Stimulated activated CD8-positive, alpha-beta memory T cell treated with anti-CD3 and anti-CD28 coated beads, Interleukin-4, amount 100 ng/mL, for 24 hours (primary cell): ENCODE measurements around the gene MMAA.
"Not testable (repeated sequence)": the region's sequence is repeated elsewhere in the genome, so short reads cannot be mapped to it uniquely, and the experiment has no call there.

ENCODE experiments used
- DNase-seq: peaks from one replicate; pipeline ENCODE4 v3.0.0-alpha.2; 2020; ENCODE audit warnings: low read depth

Gene MMAA

DNA sequence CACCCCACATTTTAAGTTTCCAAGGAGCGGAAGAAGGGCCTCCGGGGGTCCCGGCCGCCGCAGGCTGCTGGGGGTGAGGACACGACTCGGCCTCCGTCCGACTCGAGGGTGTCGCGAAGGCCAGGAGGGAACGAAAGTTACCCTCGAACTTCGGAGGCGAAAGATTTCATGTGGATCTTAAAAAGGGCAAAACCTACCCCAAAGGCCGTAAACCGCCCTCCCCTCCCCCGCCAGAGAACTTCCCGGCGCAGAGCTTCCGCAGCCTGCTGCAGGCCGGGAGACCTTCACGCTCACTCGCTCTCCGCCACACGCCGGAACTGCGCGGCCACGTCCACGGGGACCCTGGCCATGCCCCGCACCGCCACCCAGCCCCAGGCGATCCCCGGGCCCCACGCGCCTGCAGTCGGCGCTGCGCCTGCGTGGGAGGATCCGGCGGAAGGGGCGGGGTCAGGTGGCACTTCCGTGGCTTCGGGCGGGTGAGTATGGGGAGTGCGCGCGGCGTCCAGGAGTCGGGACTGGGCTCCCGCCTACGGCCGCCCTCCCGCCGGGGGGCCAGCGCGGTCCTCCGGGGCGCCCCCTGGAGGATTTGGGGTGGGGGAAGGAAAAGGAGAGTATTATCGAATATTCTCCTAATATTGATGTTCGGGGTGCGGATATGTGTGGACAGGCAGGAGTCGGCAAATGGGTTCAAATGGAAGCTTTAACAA is at the start of gene MMAA:
MMAA (plus strand) TSS at position 454 of the 707 bp plus-strand sequence. CDS start 19,755 bp downstream, outside the sequence.
- peak; percentile 96 for DNase-seq

DNA sequence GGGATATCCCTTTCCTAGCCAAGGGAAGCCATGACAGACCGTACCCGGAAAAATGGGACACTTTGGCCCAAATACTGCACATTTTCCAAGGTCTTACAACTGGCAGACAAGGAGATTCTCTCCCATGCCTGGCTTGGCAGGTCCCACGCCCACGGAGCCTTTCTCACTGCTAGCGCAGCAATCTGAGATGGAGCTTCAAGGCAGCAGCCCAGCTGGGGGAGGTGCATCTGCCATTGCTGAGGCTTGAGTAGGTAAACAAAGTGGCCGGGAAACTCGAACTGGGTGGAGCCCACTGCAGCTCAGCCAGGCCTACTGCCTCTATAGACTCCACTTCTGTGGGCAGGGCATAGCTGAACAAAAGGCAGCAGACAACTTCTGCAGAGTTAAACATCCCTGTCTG is 44.6 kb upstream of the MMAA start:
- not testable (repeated sequence) for DNase-seq

DNA sequence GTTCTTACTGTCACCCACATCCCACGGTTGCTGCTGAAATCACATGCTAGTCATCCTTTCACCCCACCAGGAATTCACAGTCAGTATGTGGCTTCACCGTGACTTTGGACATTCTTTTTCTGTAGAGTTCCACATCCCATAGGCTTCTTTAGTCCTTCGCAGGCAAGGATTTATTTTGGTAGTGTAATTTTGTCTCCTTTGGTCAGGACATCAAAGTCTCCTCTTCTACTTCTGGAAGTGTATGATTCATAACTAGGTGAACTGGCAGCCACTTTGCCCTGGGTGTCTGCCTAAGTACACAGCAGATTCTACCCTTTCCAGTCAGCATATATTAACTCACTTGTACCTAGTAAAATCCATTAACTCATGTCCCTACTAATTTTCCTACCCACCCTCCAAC is 38.3 kb upstream of the MMAA start:
- no peak for DNase-seq

DNA sequence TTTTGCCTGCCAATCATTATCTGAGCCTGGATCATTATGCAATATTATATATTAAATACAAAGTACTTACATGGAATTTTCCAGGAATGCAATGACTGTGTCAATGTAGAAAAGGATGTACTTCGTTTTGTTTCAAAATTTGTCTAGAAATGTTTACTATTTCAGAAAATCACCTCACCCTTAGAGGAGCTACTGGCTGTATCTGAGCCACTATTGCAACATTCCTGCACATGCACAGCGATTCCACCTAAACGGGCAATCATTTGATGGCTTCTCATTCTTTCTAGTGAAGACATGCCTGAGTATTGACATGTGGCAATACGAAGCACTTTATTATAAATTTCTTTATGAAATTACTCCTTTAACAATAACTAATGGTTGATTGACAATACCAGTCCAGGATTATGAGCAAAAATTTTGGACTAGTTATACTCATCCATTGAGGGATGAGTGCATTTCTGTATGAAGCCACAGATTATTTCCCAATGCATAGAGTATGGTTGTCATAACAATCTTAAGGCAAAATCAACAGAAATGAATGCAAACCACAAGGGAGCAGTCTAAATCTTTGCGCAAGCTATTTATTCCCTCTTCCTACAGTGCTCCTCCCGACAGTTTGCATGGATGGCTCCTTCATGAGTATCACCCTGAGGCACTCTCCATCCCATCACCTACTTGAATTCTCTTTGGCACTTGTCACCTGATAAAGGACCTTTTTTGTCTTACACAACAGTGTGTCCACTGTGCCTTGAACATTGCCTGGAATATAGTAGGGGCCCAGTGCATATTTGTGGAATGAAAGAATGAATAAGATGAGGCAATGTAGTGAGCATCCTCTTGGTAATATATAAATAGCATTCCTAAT is 35.8 kb upstream of the MMAA start:
- DNase-seq, result no peak

DNA sequence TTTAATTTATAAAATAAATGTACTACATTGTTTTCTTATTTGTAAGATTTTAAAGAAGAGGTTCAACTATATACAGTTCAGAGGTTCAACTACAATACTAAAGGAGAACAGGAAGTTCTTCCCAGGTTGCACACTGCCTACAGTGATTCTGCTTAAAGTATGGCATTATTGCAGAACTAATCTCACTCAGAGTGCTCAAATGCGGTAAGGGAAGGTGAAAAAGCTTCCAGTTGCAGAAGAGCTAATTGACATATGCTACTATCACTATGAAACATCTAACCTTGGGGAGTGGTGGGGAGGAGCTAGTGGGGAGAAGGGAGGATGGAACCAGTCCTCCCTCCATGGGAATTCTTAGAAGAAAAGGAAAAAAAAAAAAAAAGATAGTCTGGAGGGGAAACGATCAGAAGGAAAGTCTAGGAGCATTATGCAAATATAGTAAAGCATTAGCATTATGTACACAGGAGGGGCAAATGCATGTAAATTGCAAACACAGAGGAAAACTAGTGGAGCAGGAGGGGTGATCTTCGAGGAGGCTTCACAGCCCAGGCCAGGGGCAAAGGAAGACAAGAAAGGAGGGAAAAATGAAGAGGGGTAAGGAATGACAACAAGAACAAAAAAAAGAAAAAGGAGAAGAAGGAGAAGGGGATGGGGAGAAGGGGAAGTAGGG is 32.0 kb upstream of the MMAA start:
- DNase-seq, result no peak

DNA sequence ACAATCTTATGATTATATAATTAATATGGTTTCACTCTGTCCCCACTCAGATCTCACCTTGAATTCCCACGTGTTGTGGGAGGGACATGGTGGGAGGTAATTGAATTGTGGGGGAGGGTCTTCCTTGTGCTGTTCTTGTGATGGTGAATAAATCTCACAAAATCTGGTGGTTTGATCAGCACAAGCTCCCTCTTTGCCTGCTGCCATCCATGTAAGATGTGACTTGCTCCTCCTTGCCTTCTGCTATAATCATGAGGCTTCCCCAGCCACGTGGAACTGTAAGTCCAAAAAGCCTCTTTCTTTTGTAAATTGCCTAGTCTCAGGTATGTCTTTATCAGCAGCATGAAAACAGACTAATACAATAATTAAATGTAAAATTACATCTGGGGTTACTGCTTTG is 29.8 kb upstream of the MMAA start:
- not testable (repeated sequence) for DNase-seq

DNA sequence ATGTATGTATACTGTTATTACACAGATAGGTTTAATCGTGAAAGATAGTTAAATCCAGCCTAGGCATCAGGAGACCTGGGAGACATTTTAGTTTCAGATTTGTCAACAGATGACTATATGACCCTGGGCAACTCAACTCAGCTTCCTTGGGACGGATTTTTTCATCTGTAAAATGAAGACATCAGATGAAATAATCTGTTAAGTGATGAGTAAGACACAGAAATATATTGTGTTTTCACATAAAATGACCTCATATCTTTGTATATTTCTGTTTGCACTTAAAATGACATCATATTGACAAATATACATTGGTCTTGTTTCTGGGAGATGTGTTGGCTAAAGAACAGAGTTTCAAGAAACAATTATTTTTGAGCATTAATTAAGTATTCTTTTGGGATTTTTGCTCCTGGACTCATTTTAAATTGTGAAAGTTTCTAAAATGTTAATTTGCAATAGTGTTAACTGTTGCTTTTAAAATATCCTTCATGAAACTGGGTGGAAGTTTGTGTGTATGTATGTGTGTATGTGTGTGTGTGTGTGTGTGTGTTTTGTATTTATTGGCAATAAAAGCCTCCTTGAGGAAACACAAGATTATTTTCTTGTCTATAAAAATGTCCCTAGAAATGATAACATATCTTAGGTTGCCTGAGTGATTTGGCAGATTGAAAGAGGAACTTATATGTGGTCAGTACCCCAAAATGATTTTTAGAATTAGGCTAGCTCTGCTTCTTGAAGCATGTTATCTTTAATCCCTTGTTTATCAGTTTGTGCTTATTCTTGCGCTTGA is 29.1 kb upstream of the MMAA start:
- DNase-seq, result no peak

DNA sequence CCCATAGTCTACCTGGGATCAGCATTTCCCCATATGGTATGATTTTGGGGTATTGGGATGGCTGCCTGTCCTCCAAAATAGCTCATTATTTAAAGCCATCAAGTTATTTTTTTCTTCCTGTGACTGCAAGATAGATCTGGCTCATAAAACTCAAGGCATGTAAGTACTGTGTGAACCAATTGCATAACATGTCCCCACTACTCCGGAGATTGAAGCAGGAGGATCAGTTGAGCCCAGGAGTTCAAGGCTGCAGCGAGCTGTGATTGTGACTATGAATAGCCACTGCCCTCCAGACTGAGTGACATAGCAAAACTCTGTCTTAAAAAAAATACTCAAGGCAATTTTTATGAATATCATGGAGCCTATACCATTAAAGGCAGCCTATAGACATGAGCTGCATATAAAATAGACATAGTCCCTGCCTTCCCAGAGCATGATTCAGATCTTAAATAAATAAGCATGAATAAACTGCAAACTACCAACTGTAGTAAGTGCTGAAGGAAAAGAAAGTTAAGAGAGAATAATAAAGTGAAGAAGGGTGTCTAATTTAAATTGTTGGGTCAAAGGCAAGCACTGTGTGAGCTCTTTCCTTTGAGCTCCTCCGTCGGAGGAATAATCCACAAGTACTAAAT is 16.9 kb upstream of the MMAA start:
- no peak for DNase-seq

DNA sequence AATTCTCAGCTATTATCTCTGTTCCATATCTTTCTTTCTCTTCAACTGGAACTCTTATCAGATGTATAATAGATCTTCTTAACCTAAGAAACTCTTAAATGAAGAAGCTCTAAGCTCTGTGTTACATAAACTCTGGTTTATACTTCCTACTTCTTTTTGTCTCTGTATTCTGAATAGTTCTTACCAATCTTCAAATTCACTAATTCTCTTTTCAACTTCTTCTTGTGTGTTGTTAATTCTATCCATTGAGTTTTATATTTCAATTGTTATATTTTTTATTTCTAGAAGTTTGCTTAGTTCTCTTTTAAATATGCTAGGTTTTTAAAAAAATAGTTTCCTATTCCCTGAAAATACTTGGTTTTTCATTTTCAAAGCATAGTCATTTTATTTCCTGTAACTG is 13.2 kb upstream of the MMAA start:
- no peak for DNase-seq

DNA sequence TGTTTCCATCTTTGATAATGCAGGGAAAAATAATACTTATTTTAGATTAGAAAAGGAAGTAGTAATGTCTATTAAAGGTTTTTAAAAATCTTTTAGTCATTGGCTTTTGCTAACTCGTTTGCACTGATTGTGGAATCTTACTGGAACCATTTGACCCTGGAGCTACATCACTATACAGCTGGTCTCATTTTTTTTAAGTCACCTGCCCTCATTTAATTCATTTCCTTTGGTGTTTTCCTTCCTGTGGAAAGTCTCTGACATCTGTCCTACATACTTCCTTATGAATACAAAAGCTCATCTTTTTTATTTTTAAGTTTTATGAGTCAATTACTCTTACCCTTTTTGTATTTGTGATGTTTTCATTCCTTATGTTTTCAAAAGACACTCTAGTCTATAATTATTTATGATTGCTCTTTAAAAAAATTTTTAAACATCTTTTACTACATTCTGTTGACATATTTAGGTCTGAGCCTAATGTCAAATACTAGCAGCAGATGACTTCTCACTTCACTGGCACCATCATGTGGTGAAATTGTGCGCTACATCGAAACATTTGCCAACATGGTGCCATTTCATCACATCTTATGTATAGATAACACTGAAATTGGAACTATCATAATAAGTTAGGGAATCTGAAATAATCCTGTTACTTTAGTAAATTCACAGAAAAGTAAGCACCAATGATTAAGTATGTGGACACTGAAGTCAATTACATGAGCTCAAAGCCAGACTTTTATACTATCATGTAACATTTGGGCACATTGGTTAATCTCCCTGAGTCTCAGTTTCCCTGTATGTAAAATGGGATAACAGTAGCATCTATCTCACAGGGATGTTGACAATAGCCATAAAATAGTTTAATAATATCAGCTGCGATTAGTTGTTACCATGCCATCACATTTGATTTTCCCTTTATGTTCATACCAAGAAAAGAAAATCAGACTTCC is 9.4 kb upstream of the MMAA start:
- DNase-seq, result peak; percentile 54

DNA sequence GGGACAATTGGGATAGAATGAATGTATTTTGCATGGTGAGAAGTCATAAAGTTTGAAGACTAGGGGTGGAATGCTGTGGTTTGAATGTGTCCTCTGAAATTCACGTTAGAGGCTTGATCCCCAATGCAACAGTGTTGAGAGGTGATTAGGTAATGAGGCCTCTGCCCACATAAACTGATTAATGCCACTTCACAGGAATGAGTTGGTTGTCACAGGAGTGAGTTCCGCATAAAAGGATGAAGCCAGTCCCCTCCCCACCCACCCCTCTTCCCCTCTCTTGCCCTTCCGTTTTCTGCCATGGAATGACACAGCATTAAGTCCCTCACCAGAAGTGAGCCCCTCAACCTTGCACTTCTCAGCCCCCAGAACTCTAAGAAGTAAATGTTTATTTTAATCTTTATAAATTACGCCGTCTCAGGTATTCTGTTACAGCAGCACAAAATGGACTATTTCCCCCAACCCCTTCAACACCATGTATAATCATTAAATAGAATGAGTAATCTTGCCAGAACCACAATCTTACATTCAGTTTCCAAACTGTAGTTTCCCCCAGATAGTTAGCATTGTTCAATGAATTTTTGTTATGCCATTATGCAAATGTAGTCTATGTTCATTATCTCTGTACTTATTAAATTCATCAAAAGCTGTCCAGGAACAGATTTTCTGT is 5.5 kb upstream of the MMAA start:
- DNase-seq, result no peak

DNA sequence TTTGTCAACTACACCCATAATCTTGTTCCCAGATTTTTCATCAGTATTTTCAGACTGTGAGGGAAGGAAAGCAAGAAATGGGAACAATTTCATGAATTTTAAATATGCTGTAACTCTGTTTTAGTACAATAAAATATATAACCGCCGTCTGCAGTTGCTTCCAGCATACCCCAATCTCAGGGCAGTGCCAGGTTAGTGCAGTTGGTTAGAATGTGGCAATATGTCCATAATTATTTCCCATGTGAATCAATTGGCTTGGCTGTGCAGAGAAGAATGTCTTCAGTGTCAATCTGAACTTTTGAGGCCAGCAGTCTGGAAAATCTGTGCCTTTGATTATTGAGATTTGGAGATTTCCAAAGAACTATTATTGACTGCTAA is 5.0 kb upstream of the MMAA start:
- DNase-seq, result no peak

DNA sequence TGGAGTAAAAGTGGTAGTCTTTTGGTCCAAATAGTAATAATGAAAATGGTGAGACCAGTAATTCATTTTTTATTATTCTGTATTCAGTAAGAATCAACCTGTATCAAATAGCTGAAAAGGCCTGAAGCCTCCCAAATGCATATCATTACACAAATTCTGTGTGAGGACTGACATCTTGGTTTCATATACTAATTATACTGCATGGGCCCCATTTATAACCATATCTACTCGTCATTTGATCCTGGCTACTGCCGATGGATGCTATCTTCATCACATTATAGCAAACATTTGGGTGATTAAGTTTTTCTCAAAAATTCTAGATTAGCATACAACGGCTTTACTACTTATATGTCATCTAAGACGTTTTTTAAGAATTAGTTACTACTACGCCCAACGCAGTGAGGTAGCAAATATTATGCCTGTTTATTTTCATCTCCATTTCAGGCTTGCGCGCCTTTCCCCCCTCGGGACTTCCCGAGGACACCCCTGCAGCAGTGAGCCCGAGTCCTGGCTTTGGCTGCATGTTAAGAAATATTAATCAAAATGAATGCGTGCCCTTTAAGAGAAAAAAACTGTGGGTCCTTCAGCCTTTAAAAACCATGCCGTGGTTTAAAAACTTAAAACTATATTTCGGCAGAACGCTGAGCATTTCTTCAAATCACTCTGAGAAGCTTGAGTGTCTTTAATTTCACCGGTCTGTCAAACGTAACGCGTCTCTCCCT is 814 bp upstream of the MMAA start:
- no peak for DNase-seq

DNA sequence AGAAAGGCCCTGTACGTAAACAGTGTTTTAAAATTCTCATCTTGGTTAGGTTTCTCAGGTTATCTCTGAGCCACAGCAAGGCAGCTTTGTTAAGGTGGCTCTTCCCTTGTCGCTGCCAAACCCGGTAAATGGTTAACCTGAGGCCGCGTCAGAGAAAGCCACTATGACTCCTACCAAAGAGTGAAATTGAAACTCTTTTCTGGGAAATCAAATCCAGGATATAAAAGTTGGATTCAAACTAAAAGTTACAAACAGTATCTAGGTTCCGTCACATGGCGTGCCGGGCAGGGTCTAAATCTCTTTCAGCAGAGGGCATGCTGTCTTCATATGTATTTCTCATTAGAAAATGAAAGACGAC is 433 bp downstream of the MMAA start:
- peak; percentile 34 for DNase-seq

DNA sequence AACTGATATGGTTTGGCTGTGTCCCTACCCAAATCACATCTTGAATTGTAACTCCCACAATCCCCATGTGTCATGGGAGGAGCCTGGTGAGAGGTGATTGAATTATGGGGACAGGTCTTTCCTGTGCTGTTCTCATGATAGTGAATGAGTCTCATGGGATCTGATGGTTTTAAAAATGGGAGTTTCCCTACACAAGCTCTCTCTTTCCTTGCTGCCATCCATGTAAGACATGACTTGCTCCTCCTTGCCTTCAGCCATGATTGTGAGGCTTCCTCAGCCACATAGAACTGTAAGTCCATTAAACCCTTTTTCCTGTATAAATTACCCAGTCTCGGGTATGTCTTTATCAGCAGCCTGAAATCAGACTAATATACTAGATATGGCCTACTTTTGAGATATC is 2.9 kb downstream of the MMAA start:
- not testable (repeated sequence) for DNase-seq

DNA sequence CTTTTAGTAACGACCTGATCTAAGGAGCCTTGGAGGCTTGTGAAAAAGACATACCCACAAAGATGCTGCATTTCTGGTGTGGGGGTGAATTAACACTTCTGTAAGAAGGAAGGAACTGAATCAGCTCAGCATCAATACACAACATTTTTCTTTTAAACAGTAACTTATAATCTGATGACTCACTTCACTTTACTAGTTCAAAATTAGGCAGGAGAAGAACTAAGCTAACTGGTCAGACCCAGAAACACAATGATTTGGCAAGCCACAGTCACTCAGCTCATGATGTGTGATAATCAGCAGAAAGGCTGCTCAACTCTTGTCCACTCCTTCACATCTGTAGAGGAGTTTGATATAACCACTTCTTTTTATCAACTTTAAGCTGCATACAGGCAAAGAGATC is 4.6 kb downstream of the MMAA start:
- DNase-seq, result no peak

DNA sequence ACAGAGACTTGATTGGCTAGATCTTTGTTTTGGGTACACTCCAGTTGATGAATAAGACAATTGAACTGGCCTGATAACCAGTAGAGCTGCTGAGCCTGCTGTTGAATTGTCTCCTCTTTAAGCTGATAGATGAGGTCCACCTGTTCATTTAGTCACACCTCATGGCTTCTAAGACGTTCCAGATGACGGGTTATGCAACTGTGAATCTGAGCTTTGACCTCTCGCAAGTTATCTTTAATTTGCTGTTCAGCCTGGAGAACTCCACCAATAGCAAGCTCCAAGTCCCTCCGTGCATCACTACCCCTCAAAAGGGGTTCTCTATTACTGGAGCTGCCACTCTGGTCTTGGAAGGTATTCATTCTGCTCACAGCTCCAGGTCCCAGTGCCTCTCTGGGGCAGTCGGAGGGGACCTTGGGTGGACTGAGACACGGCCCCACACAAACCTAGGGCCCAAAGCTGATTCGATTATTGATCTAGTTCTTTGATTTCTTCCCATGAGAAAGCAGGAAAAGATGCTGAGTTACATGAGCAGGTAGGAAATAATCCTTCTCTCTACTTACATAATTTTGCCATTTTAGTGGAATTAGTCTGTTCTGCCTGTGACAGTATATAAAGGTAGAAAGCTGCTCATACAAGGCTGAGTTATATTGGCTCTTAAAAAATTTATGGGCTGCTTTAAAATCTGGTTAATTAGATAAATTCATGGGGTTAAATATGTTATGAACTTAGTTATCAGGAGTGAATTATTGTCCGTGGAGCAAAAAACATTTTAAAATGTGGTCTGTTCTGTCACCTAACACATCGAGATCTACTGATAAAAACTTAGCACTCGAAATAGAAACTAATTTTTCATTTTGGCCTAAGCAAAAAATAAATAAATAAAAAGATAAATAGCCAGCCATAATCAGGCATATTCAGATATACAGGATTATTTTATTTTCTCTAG is 6.8 kb downstream of the MMAA start:
- no peak for DNase-seq

DNA sequence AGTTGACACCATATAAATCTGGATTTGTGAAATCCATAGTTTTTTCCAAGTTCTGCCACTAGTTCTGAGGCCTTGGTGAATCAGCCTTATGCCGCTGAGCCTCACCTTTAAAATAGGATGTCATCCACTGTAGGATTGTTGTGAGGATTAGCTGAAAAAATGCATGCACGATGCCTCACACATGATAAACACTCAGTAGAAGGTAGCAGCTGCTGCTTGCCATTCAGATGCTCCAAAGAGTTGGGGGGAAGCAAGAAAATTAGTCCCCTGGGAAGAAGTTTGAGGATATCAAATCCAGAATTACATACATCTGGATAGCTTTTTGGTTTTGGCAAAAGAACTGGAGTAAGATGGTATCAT is 7.4 kb downstream of the MMAA start:
- no peak for DNase-seq
